Measurements from ENCODE around the gene NAA16.

DNA sequence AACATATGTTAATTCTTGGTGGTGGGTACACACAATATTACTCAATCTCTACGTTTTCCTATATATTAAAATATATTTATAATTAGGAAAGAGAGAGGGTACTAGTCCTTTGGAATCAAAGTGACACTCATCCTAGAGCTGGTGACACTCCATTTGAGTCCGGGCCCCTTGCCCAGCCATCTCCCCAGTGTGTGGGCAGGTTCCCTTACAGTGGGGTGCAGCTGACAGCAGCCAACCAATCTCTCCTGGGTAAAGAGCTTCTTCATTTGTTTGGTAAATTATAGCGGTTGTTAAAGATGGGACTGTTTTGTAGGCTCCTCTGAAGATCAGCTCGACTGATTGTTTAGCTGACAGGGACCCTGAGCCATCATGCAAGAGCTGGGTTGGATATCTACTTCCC, 109.1 kb downstream of the NAA16 start:
- TF ChIP-seq RAD21 (conservative IDR thresholded peaks at IDR 0.05) (no peak), POLR2AphosphoS5 (IDR thresholded peaks at IDR 0.05) (no peak), EZH2 (IDR thresholded peaks at IDR 0.05; ENCODE audit: borderline replicate concordance, insufficient read depth, low read length, poor library complexity, severe bottlenecking) (no peak), EP300 (conservative IDR thresholded peaks at IDR 0.05; ENCODE audit: poor library complexity, severe bottlenecking) (no peak), TAF1 (IDR thresholded peaks at IDR 0.05; ENCODE audit: low read depth) (no peak), MXI1 (conservative IDR thresholded peaks at IDR 0.05; ENCODE audit: poor library complexity, severe bottlenecking) (no peak)
- TF ChIP-seq, protein P1, sequence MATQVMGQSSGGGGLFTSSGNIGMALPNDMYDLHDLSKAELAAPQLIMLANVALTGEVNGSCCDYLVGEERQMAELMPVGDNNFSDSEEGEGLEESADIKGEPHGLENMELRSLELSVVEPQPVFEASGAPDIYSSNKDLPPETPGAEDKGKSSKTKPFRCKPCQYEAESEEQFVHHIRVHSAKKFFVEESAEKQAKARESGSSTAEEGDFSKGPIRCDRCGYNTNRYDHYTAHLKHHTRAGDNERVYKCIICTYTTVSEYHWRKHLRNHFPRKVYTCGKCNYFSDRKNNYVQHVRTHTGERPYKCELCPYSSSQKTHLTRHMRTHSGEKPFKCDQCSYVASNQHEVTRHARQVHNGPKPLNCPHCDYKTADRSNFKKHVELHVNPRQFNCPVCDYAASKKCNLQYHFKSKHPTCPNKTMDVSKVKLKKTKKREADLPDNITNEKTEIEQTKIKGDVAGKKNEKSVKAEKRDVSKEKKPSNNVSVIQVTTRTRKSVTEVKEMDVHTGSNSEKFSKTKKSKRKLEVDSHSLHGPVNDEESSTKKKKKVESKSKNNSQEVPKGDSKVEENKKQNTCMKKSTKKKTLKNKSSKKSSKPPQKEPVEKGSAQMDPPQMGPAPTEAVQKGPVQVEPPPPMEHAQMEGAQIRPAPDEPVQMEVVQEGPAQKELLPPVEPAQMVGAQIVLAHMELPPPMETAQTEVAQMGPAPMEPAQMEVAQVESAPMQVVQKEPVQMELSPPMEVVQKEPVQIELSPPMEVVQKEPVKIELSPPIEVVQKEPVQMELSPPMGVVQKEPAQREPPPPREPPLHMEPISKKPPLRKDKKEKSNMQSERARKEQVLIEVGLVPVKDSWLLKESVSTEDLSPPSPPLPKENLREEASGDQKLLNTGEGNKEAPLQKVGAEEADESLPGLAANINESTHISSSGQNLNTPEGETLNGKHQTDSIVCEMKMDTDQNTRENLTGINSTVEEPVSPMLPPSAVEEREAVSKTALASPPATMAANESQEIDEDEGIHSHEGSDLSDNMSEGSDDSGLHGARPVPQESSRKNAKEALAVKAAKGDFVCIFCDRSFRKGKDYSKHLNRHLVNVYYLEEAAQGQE (IDR thresholded peaks at IDR 0.05; ENCODE audit: borderline replicate concordance): no peak
- TF ChIP-seq, protein P2, sequence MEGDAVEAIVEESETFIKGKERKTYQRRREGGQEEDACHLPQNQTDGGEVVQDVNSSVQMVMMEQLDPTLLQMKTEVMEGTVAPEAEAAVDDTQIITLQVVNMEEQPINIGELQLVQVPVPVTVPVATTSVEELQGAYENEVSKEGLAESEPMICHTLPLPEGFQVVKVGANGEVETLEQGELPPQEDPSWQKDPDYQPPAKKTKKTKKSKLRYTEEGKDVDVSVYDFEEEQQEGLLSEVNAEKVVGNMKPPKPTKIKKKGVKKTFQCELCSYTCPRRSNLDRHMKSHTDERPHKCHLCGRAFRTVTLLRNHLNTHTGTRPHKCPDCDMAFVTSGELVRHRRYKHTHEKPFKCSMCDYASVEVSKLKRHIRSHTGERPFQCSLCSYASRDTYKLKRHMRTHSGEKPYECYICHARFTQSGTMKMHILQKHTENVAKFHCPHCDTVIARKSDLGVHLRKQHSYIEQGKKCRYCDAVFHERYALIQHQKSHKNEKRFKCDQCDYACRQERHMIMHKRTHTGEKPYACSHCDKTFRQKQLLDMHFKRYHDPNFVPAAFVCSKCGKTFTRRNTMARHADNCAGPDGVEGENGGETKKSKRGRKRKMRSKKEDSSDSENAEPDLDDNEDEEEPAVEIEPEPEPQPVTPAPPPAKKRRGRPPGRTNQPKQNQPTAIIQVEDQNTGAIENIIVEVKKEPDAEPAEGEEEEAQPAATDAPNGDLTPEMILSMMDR (IDR thresholded peaks at IDR 0.05; ENCODE audit: poor library complexity, severe bottlenecking): no peak
